ENCODE results near the gene OR5AK2.
"Not testable (repeated sequence)": the region's sequence is repeated elsewhere in the genome, so short reads cannot be mapped to it uniquely, and the experiment has no call there.

Gene OR5AK2

GRCh38 chr11:56988614-56989013 is at the start of gene OR5AK2:
Gene OR5AK2 (plus strand): TSS chr11:56988914. CDS start chr11:56988914, 0 bp downstream.
- Mint-ChIP-seq H3K27me3 (no peaks in the 10 kb centered on the region), H3K27ac (no peak within 1 kb of the TSS), H3K36me3 (ENCODE audit: low read depth) (no peaks in the 10 kb centered on the region), H3K4me3 (no peak within 1 kb of the TSS), H3K4me1 (ENCODE audit: low read depth) (no peaks in the 10 kb centered on the region), H3K9me3 (peaks cover 2% of the 10 kb centered on the region)
- DNase-seq, result no peak

GRCh38 chr11:56945526-56945925 is 43.2 kb upstream of the OR5AK2 start:
- not testable (repeated sequence) for DNase-seq; H3K27ac Mint-ChIP-seq; H3K36me3 Mint-ChIP-seq (ENCODE audit: low read depth); H3K4me1 Mint-ChIP-seq (ENCODE audit: low read depth); H3K27me3 Mint-ChIP-seq; H3K4me3 Mint-ChIP-seq
- H3K9me3 Mint-ChIP-seq, result peaks cover 21% of the 10 kb centered on the region

- no peaks in the 10 kb centered on the region for H3K36me3 Mint-ChIP-seq (ENCODE audit: low read depth)
- no peaks in the 10 kb centered on the region for H3K4me1 Mint-ChIP-seq (ENCODE audit: low read depth)
- H3K4me3 Mint-ChIP-seq, result no peak overlapping the region
- no peak for DNase-seq
- peaks cover 36% of the 10 kb centered on the region for H3K9me3 Mint-ChIP-seq
- H3K27ac Mint-ChIP-seq, result no peak overlapping the region
- no peaks in the 10 kb centered on the region for H3K27me3 Mint-ChIP-seq
These were observed 39.7 kb upstream of the OR5AK2 start for GRCh38 chr11:56948991-56949515.

GRCh38 chr11:56950510-56950909 is 38.2 kb upstream of the OR5AK2 start:
- H3K27ac Mint-ChIP-seq, result no peak overlapping the region

GRCh38 chr11:56953907-56954306 is 34.8 kb upstream of the OR5AK2 start:
- H3K9me3 Mint-ChIP-seq, result peaks cover 25% of the 10 kb centered on the region
- not testable (repeated sequence) for DNase-seq; H3K27ac Mint-ChIP-seq; H3K36me3 Mint-ChIP-seq (ENCODE audit: low read depth); H3K4me1 Mint-ChIP-seq (ENCODE audit: low read depth); H3K27me3 Mint-ChIP-seq; H3K4me3 Mint-ChIP-seq

More at GRCh38 chr11:56950510-56950909, 38.2 kb upstream of the OR5AK2 start:
- Mint-ChIP-seq H3K36me3 (ENCODE audit: low read depth) (no peaks in the 10 kb centered on the region), H3K27me3 (no peaks in the 10 kb centered on the region), H3K4me3 (no peak overlapping the region), H3K4me1 (ENCODE audit: low read depth) (no peaks in the 10 kb centered on the region), H3K9me3 (peaks cover 31% of the 10 kb centered on the region)
- DNase-seq, result no peak

GRCh38 chr11:56961609-56962008 is 27.1 kb upstream of the OR5AK2 start:
- Mint-ChIP-seq H3K27me3 (no peaks in the 10 kb centered on the region), H3K9me3 (no peaks in the 10 kb centered on the region), H3K4me1 (ENCODE audit: low read depth) (no peaks in the 10 kb centered on the region), H3K27ac (no peak overlapping the region), H3K4me3 (no peak overlapping the region), H3K36me3 (ENCODE audit: low read depth) (no peaks in the 10 kb centered on the region)
- no peak for DNase-seq

GRCh38 chr11:56967726-56968125 is 21.0 kb upstream of the OR5AK2 start:
- Mint-ChIP-seq H3K27ac (no peak overlapping the region), H3K9me3 (peaks cover 6% of the 10 kb centered on the region), H3K36me3 (ENCODE audit: low read depth) (no peaks in the 10 kb centered on the region), H3K27me3 (no peaks in the 10 kb centered on the region), H3K4me3 (no peak overlapping the region), H3K4me1 (ENCODE audit: low read depth) (no peaks in the 10 kb centered on the region)
- DNase-seq, result no peak

- H3K4me1 Mint-ChIP-seq (ENCODE audit: low read depth), result no peaks in the 10 kb centered on the region
- H3K9me3 Mint-ChIP-seq, result peaks cover 6% of the 10 kb centered on the region
- no peaks in the 10 kb centered on the region for H3K27me3 Mint-ChIP-seq
These were observed 20.2 kb upstream of the OR5AK2 start for GRCh38 chr11:56968524-56968923.

GRCh38 chr11:56977314-56977713 is 11.4 kb upstream of the OR5AK2 start:
- H3K4me3 Mint-ChIP-seq, result no peak overlapping the region
- H3K4me1 Mint-ChIP-seq (ENCODE audit: low read depth), result no peaks in the 10 kb centered on the region
- no peaks in the 10 kb centered on the region for H3K27me3 Mint-ChIP-seq
- DNase-seq, result no peak
- no peaks in the 10 kb centered on the region for H3K9me3 Mint-ChIP-seq
- no peaks in the 10 kb centered on the region for H3K36me3 Mint-ChIP-seq (ENCODE audit: low read depth)
- no peak overlapping the region for H3K27ac Mint-ChIP-seq

More at GRCh38 chr11:56968524-56968923, 20.2 kb upstream of the OR5AK2 start:
- Mint-ChIP-seq H3K36me3 (ENCODE audit: low read depth) (no peaks in the 10 kb centered on the region), H3K4me3 (no peak overlapping the region), H3K27ac (no peak overlapping the region)
- no peak for DNase-seq

- no peak for DNase-seq
- no peaks in the 10 kb centered on the region for H3K36me3 Mint-ChIP-seq (ENCODE audit: low read depth)
- H3K4me3 Mint-ChIP-seq, result no peak overlapping the region
- H3K27me3 Mint-ChIP-seq, result no peaks in the 10 kb centered on the region
- no peaks in the 10 kb centered on the region for H3K4me1 Mint-ChIP-seq (ENCODE audit: low read depth)
- H3K27ac Mint-ChIP-seq, result no peak overlapping the region
- H3K9me3 Mint-ChIP-seq, result peaks cover 15% of the 10 kb centered on the region
These were observed 2.0 kb downstream of the OR5AK2 start for GRCh38 chr11:56990702-56991101.

GRCh38 chr11:56994532-56994931 is 5.8 kb downstream of the OR5AK2 start:
- no peak overlapping the region for H3K27ac Mint-ChIP-seq

GRCh38 chr11:57001674-57002401 is 13.1 kb downstream of the OR5AK2 start:
- Mint-ChIP-seq H3K4me3 (no peak overlapping the region), H3K36me3 (ENCODE audit: low read depth) (no peaks in the 10 kb centered on the region), H3K9me3 (peaks cover 15% of the 10 kb centered on the region), H3K27me3 (no peaks in the 10 kb centered on the region), H3K27ac (no peak overlapping the region), H3K4me1 (ENCODE audit: low read depth) (no peaks in the 10 kb centered on the region)
- DNase-seq, result no peak

More at GRCh38 chr11:56994532-56994931, 5.8 kb downstream of the OR5AK2 start:
- H3K36me3 Mint-ChIP-seq (ENCODE audit: low read depth), result no peaks in the 10 kb centered on the region
- no peak overlapping the region for H3K4me3 Mint-ChIP-seq
- H3K4me1 Mint-ChIP-seq (ENCODE audit: low read depth), result no peaks in the 10 kb centered on the region
- DNase-seq, result no peak
- peaks cover 21% of the 10 kb centered on the region for H3K9me3 Mint-ChIP-seq
- no peaks in the 10 kb centered on the region for H3K27me3 Mint-ChIP-seq

GRCh38 chr11:57008373-57008772 is 19.7 kb downstream of the OR5AK2 start:
- Mint-ChIP-seq H3K27ac (no peak overlapping the region), H3K4me1 (ENCODE audit: low read depth) (no peaks in the 10 kb centered on the region), H3K36me3 (ENCODE audit: low read depth) (no peaks in the 10 kb centered on the region), H3K27me3 (no peaks in the 10 kb centered on the region), H3K9me3 (no peaks in the 10 kb centered on the region), H3K4me3 (no peak overlapping the region)
- DNase-seq, result no peak

GRCh38 chr11:57015679-57016078 is 27.0 kb downstream of the OR5AK2 start:
- H3K27ac Mint-ChIP-seq, result no peak overlapping the region
- H3K36me3 Mint-ChIP-seq (ENCODE audit: low read depth), result no peaks in the 10 kb centered on the region
- no peaks in the 10 kb centered on the region for H3K4me1 Mint-ChIP-seq (ENCODE audit: low read depth)
- no peaks in the 10 kb centered on the region for H3K9me3 Mint-ChIP-seq
- no peaks in the 10 kb centered on the region for H3K27me3 Mint-ChIP-seq
- H3K4me3 Mint-ChIP-seq, result no peak overlapping the region
- DNase-seq, result no peak

GRCh38 chr11:57031556-57031955 is 42.8 kb downstream of the OR5AK2 start:
- no peak overlapping the region for H3K27ac Mint-ChIP-seq
- no peaks in the 10 kb centered on the region for H3K4me1 Mint-ChIP-seq (ENCODE audit: low read depth)
- no peaks in the 10 kb centered on the region for H3K27me3 Mint-ChIP-seq
- H3K9me3 Mint-ChIP-seq, result peaks cover 2% of the 10 kb centered on the region
- no peak overlapping the region for H3K4me3 Mint-ChIP-seq
- no peaks in the 10 kb centered on the region for H3K36me3 Mint-ChIP-seq (ENCODE audit: low read depth)
- DNase-seq, result no peak
